IMR-90 (cell line): ENCODE measurements around the gene FAM110A. TPM values are rescaled to one million over a fixed set of nuclear protein-coding genes. Genes with fewer than 3 reads are reported as not detected.
"Not testable (repeated sequence)": the region's sequence is repeated elsewhere in the genome, so short reads cannot be mapped to it uniquely, and the experiment has no call there.

Experiments
- ATAC-seq: fragments of 200-7000 bp; cut with Tn5 transposase; 2 replicates; pipeline ENCODE4 v1.9.1; 2020; ENCODE audit warnings: low read depth, mild to moderate bottlenecking, moderate library complexity
- BruUV-seq: library from RNA; stranded (reverse); fragments of 400-500 nt; replicated peaks from 2 replicates; lab custom pipeline; 2021; lab: Mats Ljungman, UMichigan
- CTCF ChIA-PET: fragments of 300-600 bp; formaldehyde crosslinking; extraction: SDS; loops from one replicate; lab custom pipeline; 2021; ENCODE audit warnings: antibody characterized with exemption; lab: Yijun Ruan, JAX
- POLR2A ChIA-PET: fragments of 300-600 bp; sonication (Branson Sonifier 250); formaldehyde crosslinking; loops from one replicate; lab custom pipeline; 2022; ENCODE audit warnings: antibody characterized with exemption; ENCODE audit not compliant: unreplicated experiment; lab: Charles Lee
- DNase-seq: peaks from one replicate; pipeline ENCODE4 v3.0.0; 2013
- H2AFZ ChIP-seq: replicated peaks from 2 replicates; pipeline ENCODE3; 2013; ENCODE audit warnings: low read length, mild to moderate bottlenecking; ENCODE audit not compliant: poor library complexity
- H2AK5ac ChIP-seq: 2 replicates; pipeline ENCODE4 v1.6.1; 2013; ENCODE audit warnings: low read depth, low read length, inconsistent platforms
- H2AK9ac ChIP-seq: replicated peaks from 2 replicates; pipeline ENCODE3; 2013; ENCODE audit warnings: mild to moderate bottlenecking, low read depth, low read length, moderate library complexity; ENCODE audit not compliant: poor library complexity
- H2BK120ac ChIP-seq: 2 replicates; pipeline ENCODE4 v1.6.1; 2013; ENCODE audit warnings: low read depth, low read length, inconsistent platforms
- H2BK15ac ChIP-seq: 3 replicates; pipeline ENCODE4 v1.6.1; 2013; ENCODE audit warnings: low read depth, low read length, inconsistent platforms
- H2BK20ac ChIP-seq: 2 replicates; pipeline ENCODE4 v1.6.1; 2013; ENCODE audit warnings: low read depth, mild to moderate bottlenecking, inconsistent platforms, low read length, moderate library complexity
- H2BK5ac ChIP-seq: 2 replicates; pipeline ENCODE4 v1.6.1; 2013; ENCODE audit warnings: mild to moderate bottlenecking, low read depth, low read length, inconsistent platforms; ENCODE audit not compliant: poor library complexity, severe bottlenecking
- H3K14ac ChIP-seq: replicated peaks from 2 replicates; pipeline ENCODE4 v1.6.1; 2013; ENCODE audit warnings: low read depth, low read length, inconsistent platforms
- H3K18ac ChIP-seq: 2 replicates; pipeline ENCODE4 v1.6.1; 2013; ENCODE audit warnings: low read depth, low read length, control low read depth
- H3K23ac ChIP-seq: 2 replicates; pipeline ENCODE4 v1.6.1; 2013; ENCODE audit warnings: low read depth, low read length, inconsistent platforms
- H3K27ac ChIP-seq: 2 replicates; pipeline ENCODE4 v1.5.1; 2013; ENCODE audit warnings: mild to moderate bottlenecking, control low read depth, low read length; ENCODE audit not compliant: insufficient read depth
- H3K27me3 ChIP-seq: 2 replicates; pipeline ENCODE4 v1.6.1; 2013; ENCODE audit warnings: low read length; ENCODE audit not compliant: control insufficient read depth, insufficient read depth
- H3K36me3 ChIP-seq: 2 replicates; pipeline ENCODE4 v1.6.1; 2013; ENCODE audit warnings: low read length, mixed read lengths; ENCODE audit not compliant: control insufficient read depth, insufficient read depth
- H3K4ac ChIP-seq: 2 replicates; pipeline ENCODE4 v1.6.1; 2013; ENCODE audit warnings: low read depth, low read length, inconsistent platforms
- H3K4me1 ChIP-seq: 2 replicates; pipeline ENCODE4 v1.6.1; 2013; ENCODE audit warnings: low read length, mixed read lengths; ENCODE audit not compliant: control insufficient read depth, insufficient read depth
- H3K4me2 ChIP-seq: 2 replicates; pipeline ENCODE4 v1.6.1; 2013; ENCODE audit warnings: low read depth, mild to moderate bottlenecking, control low read depth, low read length, moderate library complexity
- H3K4me3 ChIP-seq: 2 replicates; pipeline ENCODE4 v1.5.1; 2013; ENCODE audit warnings: low read depth, mild to moderate bottlenecking, control low read depth, low read length, moderate library complexity; ENCODE audit not compliant: insufficient read depth
- H3K56ac ChIP-seq: 2 replicates; pipeline ENCODE4 v1.6.1; 2013; ENCODE audit warnings: low read length, inconsistent platforms; ENCODE audit not compliant: insufficient read depth; ENCODE audit errors: extremely low read depth
- H3K79me1 ChIP-seq, 2 experiments: 2 replicates each; pipeline ENCODE4 v1.6.1; 2013; ENCODE audit warnings: low read length in 2 of 2, inconsistent platforms in 1 of 2, low read depth in 1 of 2
- H3K9ac ChIP-seq: 2 replicates; pipeline ENCODE4 v1.6.1; 2013; ENCODE audit warnings: low read depth, low read length, control low read depth
- H3K9me1 ChIP-seq: 2 replicates; pipeline ENCODE4 v1.6.1; 2013; ENCODE audit warnings: low read length, inconsistent platforms; ENCODE audit not compliant: insufficient read depth
- H3K9me3 ChIP-seq: 2 replicates; pipeline ENCODE4 v1.6.1; 2013; ENCODE audit warnings: low read length; ENCODE audit not compliant: control insufficient read depth, insufficient read depth
- H4K20me1 ChIP-seq: 2 replicates; pipeline ENCODE4 v1.6.1; 2013; ENCODE audit warnings: low read length, inconsistent platforms; ENCODE audit not compliant: insufficient read depth
- H4K5ac ChIP-seq: 2 replicates; pipeline ENCODE4 v1.6.1; 2013; ENCODE audit warnings: mild to moderate bottlenecking, low read depth, low read length, control low read depth
- H4K8ac ChIP-seq, 2 experiments: 2 replicates each; pipeline ENCODE4 v1.6.1; 2013; ENCODE audit warnings: low read depth in 2 of 2, low read length in 2 of 2, control low read depth in 1 of 2, inconsistent platforms in 1 of 2
- H4K91ac ChIP-seq: 2 replicates; pipeline ENCODE4 v1.6.1; 2013; ENCODE audit warnings: low read depth, low read length, inconsistent platforms; ENCODE audit not compliant: insufficient read depth
- WGBS, 2 experiments: methylation state at CpG; one replicate each; pipeline versions ENCODE4 v1.1.5 to v1.1.7; 2013; ENCODE audit warnings: missing lambda C conversion rate in 2 of 2; ENCODE audit not compliant: insufficient read length in 1 of 2; ENCODE audit errors: extremely low coverage in 2 of 2; 5-methylcytosine and 5-hydroxymethylcytosine counted together
- dilution Hi-C: fragments of 300-500 bp; cut with HindIII; formaldehyde crosslinking; loops from one replicate; pipeline ENCODE4 v1.14.3; 2018; ENCODE audit warnings: low sequenced_read_pairs; ENCODE audit not compliant: unreplicated experiment
- in situ Hi-C: fragments of 300-500 bp; cut with MboI; formaldehyde crosslinking; loops from 3 replicates; pipeline ENCODE4 v1.14.3; 2019; ENCODE audit warnings: low sequenced_read_pairs, inconsistent platforms, mixed read lengths
- intact Hi-C: fragments of 100-400 bp; cut with micrococcal nuclease; formaldehyde crosslinking; loops from 2 replicates; pipeline ENCODE4 v1.10.0; 2022
- polyA plus RNA-seq, 3 experiments: library from polyadenylated mRNA; depleted of rRNA; stranded (reverse); fragments of >200 nt; gene quantifications; 2 replicates each; pipeline ENCODE4 v1.2.3, GENCODE V29; 2012; ENCODE audit warnings: low replicate concordance in 1 of 3
- total RNA-seq: library from RNA; depleted of rRNA; stranded (reverse); fragments of >200 nt; gene quantifications from 2 replicates; pipeline ENCODE4 v1.2.3, GENCODE V29; 2012

The FAM110A gene
- total and polyA plus RNA-seq, 2 of the 4 experiments (the other 2 are of a cell fraction): 0.36 to 3.6 TPM

- H3K18ac ChIP-seq, H3K4me1 ChIP-seq, H3K36me3 ChIP-seq, H3K9me3 ChIP-seq, H3K56ac ChIP-seq, H3K4me3 ChIP-seq, H2BK20ac ChIP-seq, H3K14ac ChIP-seq, CTCF ChIA-PET, intact Hi-C loops, H3K9ac ChIP-seq, H3K4ac ChIP-seq, H4K8ac ChIP-seq, H3K27ac ChIP-seq, ATAC-seq, POLR2A ChIA-PET, H3K23ac ChIP-seq, H2BK120ac ChIP-seq, H2BK15ac ChIP-seq, H3K4me2 ChIP-seq, in situ Hi-C loops, H2AK9ac ChIP-seq, DNase-seq, BruUV-seq, dilution Hi-C loops, H2BK5ac ChIP-seq, H4K5ac ChIP-seq, H3K79me1 ChIP-seq, H2AFZ ChIP-seq, H4K91ac ChIP-seq, H3K9me1 ChIP-seq, H4K20me1 ChIP-seq, H2AK5ac ChIP-seq, H3K27me3 ChIP-seq: not testable (repeated sequence)
- WGBS, 2 experiments: no CpG with 5 or more reads among the region's 5 CpGs
Observed at GRCh38 chr20:798746-799145, 34.8 kb upstream of the FAM110A start.

GRCh38 chr20:800026-800425 lies 33.5 kb upstream of the FAM110A start:
- H3K56ac ChIP-seq, POLR2A ChIA-PET, H3K23ac ChIP-seq, BruUV-seq, H3K14ac ChIP-seq, H4K5ac ChIP-seq, in situ Hi-C loops, H3K79me1 ChIP-seq, H3K9me3 ChIP-seq, H3K9ac ChIP-seq, H2AK5ac ChIP-seq, DNase-seq, H3K4me1 ChIP-seq, H3K4me3 ChIP-seq, H4K8ac ChIP-seq, dilution Hi-C loops, H3K27me3 ChIP-seq, H3K18ac ChIP-seq, CTCF ChIA-PET, H2AFZ ChIP-seq, H3K27ac ChIP-seq, intact Hi-C loops, H2BK120ac ChIP-seq, ATAC-seq, H2BK20ac ChIP-seq, H2AK9ac ChIP-seq, H4K91ac ChIP-seq, H2BK5ac ChIP-seq, H3K4ac ChIP-seq, H3K9me1 ChIP-seq, H3K4me2 ChIP-seq, H2BK15ac ChIP-seq, H3K36me3 ChIP-seq, H4K20me1 ChIP-seq: not testable (repeated sequence)
- WGBS, 2 experiments: no CpG with 5 or more reads among the region's 7 CpGs
